ENCODE results near the gene GABRA5. TPM values are rescaled to one million over a fixed set of nuclear protein-coding genes. Genes with fewer than 3 reads are reported as not detected.

Gene GABRA5
- polyA plus RNA-seq, 1 experiment = 3.6 TPM

DNA sequence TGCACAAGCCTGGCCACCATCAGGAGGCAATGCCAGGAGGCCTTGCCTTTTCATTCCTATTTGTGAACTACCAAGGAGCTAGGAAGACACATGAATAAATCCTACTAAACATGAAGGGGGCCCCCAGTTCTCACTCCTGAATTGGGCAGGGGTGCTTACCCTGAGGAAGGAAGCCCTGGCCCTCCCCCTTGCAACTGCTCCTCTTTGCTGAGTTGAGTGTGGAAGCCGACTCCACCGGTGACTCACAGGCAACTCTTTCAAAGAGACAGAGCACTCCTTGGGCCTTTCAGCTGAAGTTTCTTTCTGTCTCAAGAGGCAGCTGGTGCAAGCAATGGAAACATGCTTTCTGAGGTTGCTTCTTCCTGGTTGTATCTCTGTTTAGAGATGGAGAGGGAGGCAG lies 105.8 kb downstream of the GABRA5 start:
- H3K4me3 ChIP-seq (ENCODE audit: low read depth, low read length) = no peak overlapping the region
- ChIA-PET POLR2A (no interaction called here), CTCF (interaction anchor here (1.0 kb wide), 1 partner anchor 81 kb away, joined by 3 read pairs; no protein-coding TSS in a partner anchor)
- TF ChIP-seq, protein P1, sequence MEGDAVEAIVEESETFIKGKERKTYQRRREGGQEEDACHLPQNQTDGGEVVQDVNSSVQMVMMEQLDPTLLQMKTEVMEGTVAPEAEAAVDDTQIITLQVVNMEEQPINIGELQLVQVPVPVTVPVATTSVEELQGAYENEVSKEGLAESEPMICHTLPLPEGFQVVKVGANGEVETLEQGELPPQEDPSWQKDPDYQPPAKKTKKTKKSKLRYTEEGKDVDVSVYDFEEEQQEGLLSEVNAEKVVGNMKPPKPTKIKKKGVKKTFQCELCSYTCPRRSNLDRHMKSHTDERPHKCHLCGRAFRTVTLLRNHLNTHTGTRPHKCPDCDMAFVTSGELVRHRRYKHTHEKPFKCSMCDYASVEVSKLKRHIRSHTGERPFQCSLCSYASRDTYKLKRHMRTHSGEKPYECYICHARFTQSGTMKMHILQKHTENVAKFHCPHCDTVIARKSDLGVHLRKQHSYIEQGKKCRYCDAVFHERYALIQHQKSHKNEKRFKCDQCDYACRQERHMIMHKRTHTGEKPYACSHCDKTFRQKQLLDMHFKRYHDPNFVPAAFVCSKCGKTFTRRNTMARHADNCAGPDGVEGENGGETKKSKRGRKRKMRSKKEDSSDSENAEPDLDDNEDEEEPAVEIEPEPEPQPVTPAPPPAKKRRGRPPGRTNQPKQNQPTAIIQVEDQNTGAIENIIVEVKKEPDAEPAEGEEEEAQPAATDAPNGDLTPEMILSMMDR (IDR thresholded peaks at IDR 0.05; ENCODE audit: low read depth, low read length) = no peak
- H3K27me3 ChIP-seq (ENCODE audit: control insufficient read depth, insufficient read depth, low read length) = peaks cover 4% of the 10 kb centered on the region
- peaks cover 3% of the 10 kb centered on the region; the same call in 1 of the 2 replicates for H3K9me3 ChIP-seq (ENCODE audit: control insufficient read depth, insufficient read depth, low read length)
- no peak for DNase-seq (ENCODE audit: low read depth, low spot score)
- H3K27ac ChIP-seq (ENCODE audit: low read depth, low read length) = no peak overlapping the region

GRCh38 chr15:26974120-26974780 lies 107.4 kb downstream of the GABRA5 start:
- Histone ChIP-seq H3K4me3 (ENCODE audit: low read depth, low read length) (no peak overlapping the region), H3K27me3 (ENCODE audit: control insufficient read depth, insufficient read depth, low read length) (peaks cover 4% of the 10 kb centered on the region), H3K27ac (ENCODE audit: low read depth, low read length) (no peak overlapping the region), H3K9me3 (ENCODE audit: control insufficient read depth, insufficient read depth, low read length) (peaks cover 3% of the 10 kb centered on the region; the same call in 1 of the 2 replicates)
- DNase-seq (ENCODE audit: low read depth, low spot score) = no peak
- CTCF ChIA-PET = interaction anchor here (0.7 to 1.4 kb wide), 4 partner anchors 8 to 85 kb away, joined by 3 to 8 read pairs (median 5); no protein-coding TSS in a partner anchor
- POLR2A ChIA-PET = no interaction called here
- TF ChIP-seq, protein P1 (IDR thresholded peaks at IDR 0.05; ENCODE audit: low read depth, low read length) = peak; percentile 54

- ChIA-PET POLR2A (no interaction called here), CTCF (no interaction called here)
- H3K4me3 ChIP-seq (ENCODE audit: low read depth, low read length) = no peak overlapping the region
- H3K9me3 ChIP-seq (ENCODE audit: control insufficient read depth, insufficient read depth, low read length) = peaks cover 3% of the 10 kb centered on the region; the same call in 1 of the 2 replicates
- TF ChIP-seq, protein P1 (IDR thresholded peaks at IDR 0.05; ENCODE audit: low read depth, low read length) = no peak
- no peak overlapping the region for H3K27ac ChIP-seq (ENCODE audit: low read depth, low read length)
- H3K27me3 ChIP-seq (ENCODE audit: control insufficient read depth, insufficient read depth, low read length) = no peaks in the 10 kb centered on the region
- no peak for DNase-seq (ENCODE audit: low read depth, low spot score)
Measured at GRCh38 chr15:26981492-26981891, 114.6 kb downstream of the GABRA5 start.

DNA sequence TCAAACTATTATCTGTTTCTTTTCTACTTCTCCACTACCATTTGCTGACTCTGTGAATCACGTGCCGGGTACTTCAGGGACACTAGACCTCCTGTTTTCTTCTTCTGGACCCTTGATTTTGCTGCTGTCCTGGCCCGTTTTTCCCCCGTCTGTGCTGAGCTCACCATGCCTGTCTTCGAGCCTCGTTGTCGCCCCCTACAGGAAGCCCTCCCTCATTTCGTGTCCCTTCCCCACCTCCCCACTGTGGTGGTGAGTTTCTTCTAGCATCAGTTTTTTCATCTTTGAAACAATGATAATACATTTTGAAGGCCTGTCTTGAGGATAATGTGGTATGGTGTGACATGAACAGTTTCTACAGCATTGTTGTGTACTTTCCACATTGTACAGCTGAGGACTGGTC lies 117.0 kb downstream of the GABRA5 start:
- no peak overlapping the region for H3K4me3 ChIP-seq (ENCODE audit: low read depth, low read length)
- TF ChIP-seq, protein P1 (IDR thresholded peaks at IDR 0.05; ENCODE audit: low read depth, low read length) = no peak
- ChIA-PET CTCF (no interaction called here), POLR2A (no interaction called here)
- no peaks in the 10 kb centered on the region for H3K27me3 ChIP-seq (ENCODE audit: control insufficient read depth, insufficient read depth, low read length)
- no peak for DNase-seq (ENCODE audit: low read depth, low spot score)
- peaks cover 3% of the 10 kb centered on the region; the same call in 1 of the 2 replicates for H3K9me3 ChIP-seq (ENCODE audit: control insufficient read depth, insufficient read depth, low read length)
- H3K27ac ChIP-seq (ENCODE audit: low read depth, low read length) = no peak overlapping the region

DNA sequence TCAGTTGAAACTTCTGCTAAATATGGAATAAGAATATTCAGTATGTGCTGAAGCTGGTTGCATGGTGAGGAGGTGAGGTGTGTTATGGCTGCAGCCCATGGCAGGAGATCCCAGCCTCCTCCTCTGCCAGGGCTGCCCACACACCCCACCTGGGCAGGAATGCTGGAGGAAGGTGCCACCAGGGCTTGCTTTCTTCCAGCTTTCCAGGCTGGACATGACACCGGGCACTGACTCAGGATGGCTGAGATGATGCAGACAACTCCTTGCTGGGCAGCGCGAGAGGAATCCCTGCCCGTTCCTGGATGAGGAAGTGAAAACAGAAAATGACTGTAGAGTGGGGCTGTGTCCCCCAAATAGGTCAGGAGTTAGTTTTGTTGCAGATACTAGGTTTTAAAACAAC lies 118.2 kb downstream of the GABRA5 start:
- H3K27me3 ChIP-seq (ENCODE audit: control insufficient read depth, insufficient read depth, low read length) = no peaks in the 10 kb centered on the region
- POLR2A ChIA-PET = no interaction called here
- H3K9me3 ChIP-seq (ENCODE audit: control insufficient read depth, insufficient read depth, low read length) = peaks cover 3% of the 10 kb centered on the region; the same call in 1 of the 2 replicates
- H3K27ac ChIP-seq (ENCODE audit: low read depth, low read length) = no peak overlapping the region
- CTCF ChIA-PET = no interaction called here
- TF ChIP-seq, protein P1 (IDR thresholded peaks at IDR 0.05; ENCODE audit: low read depth, low read length) = no peak
- no peak for DNase-seq (ENCODE audit: low read depth, low spot score)
- no peak overlapping the region for H3K4me3 ChIP-seq (ENCODE audit: low read depth, low read length)
